ENCODE results near the gene TPH2. TPM values are rescaled to one million over a fixed set of nuclear protein-coding genes. Genes with fewer than 3 reads are reported as not detected.

The TPH2 gene
- total RNA-seq, 1 experiment from 2014 or later: not detected

- no peak overlapping the region for H3K27ac Mint-ChIP-seq (ENCODE audit: low read depth, unreplicated experiment)
- peaks cover 7% of the 10 kb centered on the region for H3K4me1 Mint-ChIP-seq (ENCODE audit: insufficient read depth, unreplicated experiment)
- H3K27me3 Mint-ChIP-seq (ENCODE audit: insufficient read depth, unreplicated experiment): peaks cover 12% of the 10 kb centered on the region
- H3K36me3 Mint-ChIP-seq (ENCODE audit: insufficient read depth, unreplicated experiment): no peaks in the 10 kb centered on the region
- intact Hi-C loops (cut with micrococcal nuclease): no loop called here
- CTCF ChIA-PET: no interaction called here
- DNase-seq (ENCODE audit: unreplicated experiment): no peak
- no peaks in the 10 kb centered on the region for H3K9me3 Mint-ChIP-seq (ENCODE audit: unreplicated experiment)
- POLR2A ChIA-PET: no interaction called here
- no peak overlapping the region for H3K4me3 Mint-ChIP-seq (ENCODE audit: unreplicated experiment)
- BruUV-seq (replicated peaks): no TSS peak
- TF ChIP-seq CTCF (IDR thresholded peaks at IDR 0.05; ENCODE audit: unreplicated experiment): no peak
Measured at GRCh38 chr12:71950404-71950803, 11.8 kb downstream of the TPH2 start.

- no peak for DNase-seq (ENCODE audit: unreplicated experiment)
- Mint-ChIP-seq H3K27me3 (ENCODE audit: insufficient read depth, unreplicated experiment) (peaks cover 8% of the 10 kb centered on the region), H3K9me3 (ENCODE audit: unreplicated experiment) (no peaks in the 10 kb centered on the region), H3K27ac (ENCODE audit: low read depth, unreplicated experiment) (no peak overlapping the region), H3K36me3 (ENCODE audit: insufficient read depth, unreplicated experiment) (no peaks in the 10 kb centered on the region), H3K4me1 (ENCODE audit: insufficient read depth, unreplicated experiment) (peaks cover 7% of the 10 kb centered on the region), H3K4me3 (ENCODE audit: unreplicated experiment) (no peak overlapping the region)
- CTCF ChIA-PET: interaction anchor here (0.6 kb wide), 1 partner anchor 134 kb away, joined by 3 read pairs; no protein-coding TSS in a partner anchor
- BruUV-seq (replicated peaks): no TSS peak
- no peak for TF ChIP-seq CTCF (IDR thresholded peaks at IDR 0.05; ENCODE audit: unreplicated experiment)
- POLR2A ChIA-PET: no interaction called here
- intact Hi-C loops (cut with micrococcal nuclease): no loop called here
Measured at GRCh38 chr12:71950819-71951218, 12.2 kb downstream of the TPH2 start.

GRCh38 chr12:71954083-71954778 is 15.6 kb downstream of the TPH2 start:
- ChIA-PET POLR2A (interaction anchor here (0.7 kb wide), 1 partner anchor 32 kb away, joined by 3 read pairs; no protein-coding TSS in a partner anchor), CTCF (no interaction called here)
- H3K9me3 Mint-ChIP-seq (ENCODE audit: unreplicated experiment): no peaks in the 10 kb centered on the region
- no TSS peak for BruUV-seq (replicated peaks)
- H3K27me3 Mint-ChIP-seq (ENCODE audit: insufficient read depth, unreplicated experiment): peaks cover 4% of the 10 kb centered on the region
- no peak for TF ChIP-seq CTCF (IDR thresholded peaks at IDR 0.05; ENCODE audit: unreplicated experiment)
- H3K4me3 Mint-ChIP-seq (ENCODE audit: unreplicated experiment): no peak overlapping the region
- no peaks in the 10 kb centered on the region for H3K36me3 Mint-ChIP-seq (ENCODE audit: insufficient read depth, unreplicated experiment)
- intact Hi-C loops (cut with micrococcal nuclease): no loop called here
- no peaks in the 10 kb centered on the region for H3K4me1 Mint-ChIP-seq (ENCODE audit: insufficient read depth, unreplicated experiment)
- no peak overlapping the region for H3K27ac Mint-ChIP-seq (ENCODE audit: low read depth, unreplicated experiment)
- no peak for DNase-seq (ENCODE audit: unreplicated experiment)

GRCh38 chr12:71954861-71955260 is 16.2 kb downstream of the TPH2 start:
- ChIA-PET POLR2A (interaction anchor here (0.7 kb wide), 1 partner anchor 31 kb away, joined by 3 read pairs; no protein-coding TSS in a partner anchor), CTCF (no interaction called here)
- DNase-seq (ENCODE audit: unreplicated experiment): no peak
- no peak for TF ChIP-seq CTCF (IDR thresholded peaks at IDR 0.05; ENCODE audit: unreplicated experiment)
- no TSS peak for BruUV-seq (replicated peaks)
- Mint-ChIP-seq H3K4me1 (ENCODE audit: insufficient read depth, unreplicated experiment) (no peaks in the 10 kb centered on the region), H3K9me3 (ENCODE audit: unreplicated experiment) (no peaks in the 10 kb centered on the region), H3K27ac (ENCODE audit: low read depth, unreplicated experiment) (no peak overlapping the region), H3K36me3 (ENCODE audit: insufficient read depth, unreplicated experiment) (no peaks in the 10 kb centered on the region), H3K27me3 (ENCODE audit: insufficient read depth, unreplicated experiment) (peaks cover 11% of the 10 kb centered on the region), H3K4me3 (ENCODE audit: unreplicated experiment) (no peak overlapping the region)
- intact Hi-C loops (cut with micrococcal nuclease): no loop called here

Measured in MCF 10A (cell line).